Superior temporal gyrus (tissue), 1 donor: ENCODE data around the gene PTPRZ1.

ENCODE experiments used
- DNase-seq: peaks from one replicate; pipeline ENCODE4 v3.0.0-alpha.2; 2016; ENCODE audit errors: extremely low spot score

Gene PTPRZ1

DNA sequence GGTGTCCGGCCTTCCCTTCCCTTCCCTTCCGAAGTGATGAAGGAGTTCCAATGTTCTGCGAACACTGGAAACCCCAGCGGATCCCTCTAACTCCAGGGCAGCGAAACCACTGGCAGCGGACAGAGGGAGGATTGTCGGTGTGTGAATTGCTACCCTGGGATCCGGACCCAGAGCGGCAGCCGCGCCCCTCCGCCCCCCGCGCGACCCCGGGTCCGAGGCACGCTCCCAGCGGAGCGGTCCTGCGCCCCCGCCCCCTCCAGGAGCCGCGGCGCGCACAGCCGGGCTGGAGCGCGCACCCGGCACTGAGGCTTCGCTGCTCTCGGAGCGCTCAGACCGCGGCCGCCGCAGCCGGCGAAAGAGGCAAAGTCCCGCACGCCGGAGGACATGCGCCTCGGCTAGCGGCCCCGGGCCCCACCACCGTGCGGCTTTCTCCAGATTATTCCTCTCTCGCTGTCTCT lies at the start of gene PTPRZ1:
TSS of gene PTPRZ1 (plus strand) at position 331 of the 458 bp plus-strand sequence. CDS start 339 bp downstream, outside the sequence.
- DNase-seq, result peak; percentile 30

DNA sequence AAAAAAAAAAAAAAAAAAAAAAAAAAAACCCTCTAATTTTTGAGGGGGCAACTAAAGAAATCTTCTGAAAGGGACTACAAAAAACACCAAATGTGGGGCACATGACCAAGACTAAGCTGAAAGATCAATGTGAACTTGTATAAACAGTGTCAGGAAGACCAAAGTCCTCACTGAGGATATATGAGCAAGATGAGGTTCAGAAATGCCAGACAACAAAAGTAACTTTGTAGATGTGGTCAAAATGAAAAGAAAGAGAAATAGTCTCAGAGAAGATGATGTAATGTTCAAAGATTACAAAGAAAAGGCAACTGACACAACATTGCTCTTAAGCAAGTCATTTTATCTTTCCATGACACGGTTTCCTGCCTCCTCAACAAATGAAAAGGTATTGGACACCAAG lies 48.7 kb upstream of the PTPRZ1 start:
- no peak for DNase-seq

DNA sequence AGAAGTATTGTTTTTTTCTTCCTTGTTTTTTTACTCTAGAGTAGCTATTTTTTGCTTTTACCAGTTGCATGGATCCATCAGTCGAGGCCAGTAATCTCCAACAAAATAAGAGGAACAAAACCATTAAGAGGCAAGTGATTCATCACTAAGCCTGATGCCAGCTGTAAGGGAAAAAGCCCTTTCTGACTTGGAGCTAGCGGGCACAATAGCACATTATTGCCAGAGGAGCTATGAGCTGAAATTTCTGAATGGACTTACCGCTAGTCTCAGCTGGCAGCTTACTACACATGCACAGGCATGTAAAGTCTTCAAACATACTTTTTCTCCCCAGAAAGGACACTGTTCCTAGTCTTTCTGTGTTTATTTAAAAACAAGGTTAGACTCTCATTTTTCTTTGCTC lies 41.6 kb upstream of the PTPRZ1 start:
- peak; percentile 51 for DNase-seq

DNA sequence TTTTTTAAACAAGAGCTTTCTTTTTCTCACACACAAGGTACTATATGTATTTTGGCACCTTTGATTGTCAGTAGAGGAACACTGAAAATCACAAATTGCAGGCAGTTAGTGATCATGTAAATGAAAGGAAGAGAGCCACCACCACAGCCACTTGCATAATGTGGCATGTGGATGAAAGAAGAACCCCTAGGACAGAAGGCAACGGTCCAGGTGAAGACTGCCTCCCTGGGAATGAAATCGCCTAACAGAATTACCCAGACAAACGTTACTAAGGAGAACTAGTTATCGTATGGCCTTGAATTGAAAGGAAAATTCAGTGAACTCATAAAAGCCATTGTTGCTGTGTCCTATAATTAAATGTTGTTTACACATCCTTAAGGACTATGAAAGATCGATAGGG lies 41.2 kb upstream of the PTPRZ1 start:
- no peak for DNase-seq

DNA sequence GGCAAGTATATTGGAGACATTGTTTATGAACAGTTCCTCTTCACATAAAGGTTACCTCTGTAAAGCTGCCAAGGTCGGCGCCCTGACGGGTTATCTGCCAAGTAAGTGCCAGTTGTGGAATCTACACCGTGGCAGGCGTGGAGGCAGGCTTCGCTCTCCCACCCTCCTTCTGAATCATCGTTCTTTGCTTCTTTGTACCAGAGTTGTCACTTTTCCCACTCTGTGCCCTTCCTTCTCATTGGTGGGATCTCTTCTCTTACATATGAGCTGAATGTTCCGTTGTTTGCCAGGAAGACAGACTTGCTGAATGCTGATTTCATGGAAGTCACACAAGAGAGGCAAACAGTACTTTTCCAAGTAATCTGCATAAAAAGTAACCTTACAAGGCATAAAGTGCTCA lies 40.6 kb upstream of the PTPRZ1 start:
- DNase-seq, result peak; percentile 35

DNA sequence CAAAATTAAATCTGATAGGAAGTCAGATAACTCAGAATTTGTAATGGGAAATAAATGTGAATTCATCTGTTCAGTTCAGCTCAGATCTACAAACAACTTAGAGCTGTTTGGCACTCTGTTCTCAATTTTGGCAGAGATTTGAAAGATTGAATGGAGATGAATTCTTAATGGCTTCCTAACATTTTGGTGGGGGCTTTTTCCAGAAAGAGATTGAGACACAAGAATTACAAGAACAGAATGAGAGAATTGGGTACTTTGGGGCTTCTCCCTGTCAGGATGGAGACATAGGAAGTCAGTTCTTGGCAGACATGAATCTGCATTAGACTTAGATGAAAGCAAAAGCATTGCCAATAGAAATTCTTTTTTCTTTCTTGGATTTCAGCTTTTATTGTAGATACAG lies 39.0 kb upstream of the PTPRZ1 start:
- DNase-seq, result peak; percentile 31

DNA sequence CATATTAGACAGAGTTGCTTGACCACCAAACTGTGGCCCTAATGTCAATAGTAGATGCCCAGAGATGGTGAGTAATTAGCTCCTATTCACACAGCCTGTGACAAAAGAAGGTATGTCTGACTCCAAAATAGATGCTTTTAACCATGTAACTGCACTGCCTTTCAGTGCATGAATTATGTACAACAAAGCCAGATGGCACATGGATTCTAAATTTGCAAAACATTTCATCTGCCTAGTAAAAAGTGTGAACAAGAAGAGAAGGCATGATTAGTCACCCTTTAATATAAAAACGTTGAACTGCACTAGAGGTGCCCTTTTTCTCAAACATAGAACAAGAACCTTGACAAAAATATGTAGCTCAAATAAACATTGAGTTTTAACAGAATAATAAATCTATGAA lies 35.5 kb upstream of the PTPRZ1 start:
- no peak for DNase-seq

DNA sequence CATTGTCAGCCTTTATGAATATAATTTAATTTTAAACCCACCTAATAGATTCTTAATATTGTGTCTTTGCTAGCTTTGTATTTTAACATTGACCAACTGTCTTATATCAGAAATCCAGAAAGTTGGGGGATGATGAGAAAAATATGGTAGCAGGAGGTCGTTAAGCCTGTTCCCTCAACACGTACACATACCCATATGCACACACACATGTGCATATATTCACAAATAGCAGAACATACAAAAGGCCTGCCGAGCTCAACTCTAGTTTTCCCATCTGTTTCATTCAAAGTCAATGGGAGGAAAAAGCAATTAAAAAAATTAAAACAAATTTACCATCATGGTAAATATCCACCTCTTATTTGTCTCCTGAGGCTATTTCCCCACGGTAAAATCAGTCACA lies 25.9 kb upstream of the PTPRZ1 start:
- no peak for DNase-seq

DNA sequence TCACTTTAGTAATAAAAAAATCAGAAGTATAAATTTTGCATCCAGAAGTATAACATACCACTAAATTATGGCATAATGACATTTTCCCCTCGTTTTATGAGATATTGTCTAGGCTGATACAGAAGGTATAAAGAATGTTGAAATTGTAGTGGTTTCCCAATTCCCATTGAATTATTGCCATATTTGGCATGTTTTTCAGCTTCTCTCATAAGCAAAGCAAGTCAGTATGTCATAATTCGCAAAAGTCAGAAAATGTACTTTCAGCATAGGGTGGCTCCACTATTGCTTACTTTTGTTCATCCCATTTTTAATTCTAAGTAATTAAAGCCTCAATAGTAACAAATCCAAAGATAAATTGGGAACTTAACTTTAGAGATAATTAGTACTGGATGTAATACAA lies 19.7 kb upstream of the PTPRZ1 start:
- no peak for DNase-seq

DNA sequence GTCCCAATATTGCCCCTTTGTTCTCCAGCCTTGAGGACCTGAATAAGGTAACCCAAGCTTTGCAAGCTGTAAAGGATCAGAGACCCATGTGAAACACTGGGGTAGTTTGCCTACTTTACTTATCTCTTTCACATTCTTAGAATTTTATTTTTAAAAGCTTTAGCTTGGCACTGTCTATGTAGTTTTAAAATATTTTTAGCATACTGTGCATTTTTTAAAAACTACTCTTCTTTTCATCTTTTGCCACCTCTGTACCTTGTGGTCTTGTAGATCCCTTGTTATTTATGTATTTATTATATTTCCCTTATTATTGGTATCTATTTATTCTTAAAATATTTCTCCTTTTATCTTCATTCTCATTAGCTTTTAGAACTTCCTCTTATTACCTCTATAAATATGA lies 12.0 kb upstream of the PTPRZ1 start:
- DNase-seq, result no peak

DNA sequence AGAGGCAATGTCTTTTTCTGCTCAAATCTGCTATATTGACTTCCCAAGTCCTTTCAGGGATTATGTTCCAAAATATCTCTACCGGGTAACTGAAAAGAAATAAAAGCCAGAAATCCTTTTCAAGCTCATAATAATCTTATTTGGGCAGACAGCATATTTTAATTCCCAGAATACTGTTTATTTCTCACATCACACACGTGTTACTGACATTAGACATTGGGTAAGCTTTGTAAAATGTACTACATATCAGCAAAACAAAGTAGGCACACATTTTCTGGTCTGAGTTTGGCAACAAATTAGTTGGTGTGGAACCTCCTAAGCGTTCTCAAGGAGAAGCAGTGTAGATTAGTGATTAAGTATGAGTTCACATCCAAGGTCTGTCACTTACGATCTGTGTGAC lies 10.4 kb upstream of the PTPRZ1 start:
- DNase-seq, result no peak

DNA sequence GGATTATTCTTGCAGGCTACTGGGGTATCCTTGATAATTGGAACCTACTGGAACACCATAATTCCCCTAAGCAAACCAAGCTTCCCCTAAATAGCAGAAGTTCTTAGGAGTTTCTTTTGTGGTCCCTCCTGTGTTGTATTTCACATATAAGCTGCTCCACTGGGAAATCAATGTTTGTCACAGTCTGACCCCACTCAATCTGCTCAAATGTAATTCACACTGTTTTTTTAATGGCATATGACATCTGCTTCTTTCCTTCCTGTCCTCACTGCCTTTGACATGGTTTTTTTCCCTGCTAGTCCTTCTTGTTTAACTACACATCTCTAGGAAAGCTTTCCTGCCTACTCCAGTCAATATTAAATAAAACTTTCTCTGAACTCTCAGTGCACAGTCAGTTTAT lies 1.8 kb upstream of the PTPRZ1 start:
- peak; percentile 14 for DNase-seq

DNA sequence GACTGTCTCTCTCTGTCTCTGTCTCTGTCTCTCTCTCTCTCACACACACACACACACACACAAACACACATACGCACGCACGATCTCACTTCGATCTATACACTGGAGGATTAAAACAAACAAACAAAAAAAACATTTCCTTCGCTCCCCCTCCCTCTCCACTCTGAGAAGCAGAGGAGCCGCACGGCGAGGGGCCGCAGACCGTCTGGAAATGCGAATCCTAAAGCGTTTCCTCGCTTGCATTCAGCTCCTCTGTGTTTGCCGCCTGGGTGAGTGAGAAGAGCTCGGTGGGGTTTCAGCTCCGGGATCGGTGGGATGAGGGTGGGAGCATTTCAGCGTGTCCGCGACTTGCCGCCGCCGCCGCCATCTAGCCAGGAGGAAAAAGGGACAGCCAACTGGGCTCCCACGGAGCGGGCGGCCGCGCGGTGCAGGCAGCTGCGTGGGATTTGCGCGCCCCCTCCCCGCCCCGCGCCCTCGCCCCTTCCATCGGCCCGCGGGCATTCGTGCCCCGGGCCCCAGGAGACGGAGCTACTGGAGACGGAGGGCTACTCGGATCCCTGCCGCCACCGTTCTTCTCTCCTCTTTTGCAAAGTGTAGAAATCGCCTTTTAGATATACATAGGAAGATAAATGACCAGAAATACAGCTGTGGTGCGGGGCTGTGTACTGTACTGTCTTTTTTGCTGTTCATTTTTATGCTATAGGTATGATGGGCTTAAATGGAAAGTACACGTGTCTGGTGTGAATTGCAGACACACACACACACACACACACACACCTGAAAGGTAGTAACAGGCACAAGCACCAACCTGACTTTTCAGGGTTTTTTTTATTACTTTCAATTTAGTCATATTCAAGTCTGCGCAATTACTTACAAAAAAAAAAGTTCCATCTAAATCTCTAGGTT lies 581 bp downstream of the PTPRZ1 start:
- DNase-seq, result no peak

DNA sequence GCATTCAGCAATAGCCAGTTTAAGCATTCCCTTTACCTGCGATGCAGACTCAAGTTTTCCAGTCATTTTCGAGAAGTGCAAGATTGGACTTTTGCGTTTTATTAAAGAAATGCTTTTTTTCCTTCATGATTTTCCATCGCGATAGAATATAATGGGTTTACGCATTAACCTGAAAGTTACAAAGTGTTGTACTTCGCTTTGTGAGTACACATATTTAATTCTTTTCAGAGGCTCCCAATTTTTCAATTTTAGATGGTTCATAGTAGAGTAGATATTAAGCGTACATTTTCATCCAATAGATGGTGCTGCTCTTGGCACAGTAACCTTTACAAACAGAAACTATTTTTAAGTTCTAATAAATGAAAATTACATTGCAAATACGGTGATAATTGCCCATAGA lies 1.3 kb downstream of the PTPRZ1 start:
- no peak for DNase-seq

DNA sequence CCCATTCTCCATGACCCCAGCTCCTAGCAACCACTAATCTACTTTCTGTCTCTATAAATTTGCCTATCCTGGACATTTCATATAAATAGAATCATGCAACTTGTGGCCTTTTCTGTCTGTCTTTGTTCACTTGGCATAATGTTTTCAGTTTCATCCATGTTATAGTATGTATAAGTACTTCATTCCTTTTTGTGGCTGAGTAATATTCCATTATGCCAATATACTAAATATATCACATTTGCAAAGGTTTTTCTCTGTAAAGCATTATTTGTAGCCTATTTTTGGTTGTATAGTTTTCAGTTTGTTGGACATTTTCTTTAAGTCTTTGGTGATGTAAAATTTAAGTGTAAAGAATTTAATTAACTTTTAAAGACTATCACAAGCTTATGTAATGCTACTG lies 2.2 kb downstream of the PTPRZ1 start:
- no peak for DNase-seq

DNA sequence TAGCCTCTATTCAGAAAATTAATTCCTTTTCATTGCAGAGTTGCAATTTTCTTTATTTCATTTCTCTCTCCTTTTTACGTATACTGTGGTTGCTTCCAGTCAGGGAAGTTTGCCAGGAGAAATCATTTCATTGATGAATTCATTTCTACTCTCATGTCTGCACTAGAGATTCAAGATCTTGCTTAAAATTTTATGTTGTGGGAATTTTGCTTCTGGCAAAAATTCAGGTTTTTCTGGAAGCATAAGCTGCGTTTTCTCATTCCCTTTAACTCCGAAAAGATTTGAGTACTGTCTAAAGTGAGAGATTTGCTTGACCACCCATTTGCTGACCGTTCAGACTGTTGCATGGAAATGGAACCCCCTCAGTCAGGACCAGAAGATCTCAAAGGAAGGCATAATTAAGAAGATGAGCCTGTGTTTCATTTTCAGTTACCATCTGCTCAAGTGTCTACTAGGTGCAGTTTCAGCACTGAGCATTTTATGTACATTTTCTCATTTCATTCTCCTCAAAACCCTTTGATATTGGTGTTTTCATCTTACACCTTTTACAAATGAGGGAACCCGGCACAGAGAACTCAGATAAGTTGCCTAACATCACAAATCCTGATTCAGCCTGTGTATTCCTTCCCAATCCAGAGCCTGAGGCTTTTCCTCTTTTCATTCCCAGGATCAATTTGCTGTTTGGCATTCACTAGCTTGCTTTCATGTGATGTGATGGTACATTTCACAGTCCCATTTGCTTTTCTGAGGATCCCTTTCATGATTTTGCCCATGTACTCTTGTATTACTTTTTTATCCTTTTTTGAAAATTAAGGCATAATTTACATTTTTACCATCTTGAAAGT lies 3.9 kb downstream of the PTPRZ1 start:
- no peak for DNase-seq

DNA sequence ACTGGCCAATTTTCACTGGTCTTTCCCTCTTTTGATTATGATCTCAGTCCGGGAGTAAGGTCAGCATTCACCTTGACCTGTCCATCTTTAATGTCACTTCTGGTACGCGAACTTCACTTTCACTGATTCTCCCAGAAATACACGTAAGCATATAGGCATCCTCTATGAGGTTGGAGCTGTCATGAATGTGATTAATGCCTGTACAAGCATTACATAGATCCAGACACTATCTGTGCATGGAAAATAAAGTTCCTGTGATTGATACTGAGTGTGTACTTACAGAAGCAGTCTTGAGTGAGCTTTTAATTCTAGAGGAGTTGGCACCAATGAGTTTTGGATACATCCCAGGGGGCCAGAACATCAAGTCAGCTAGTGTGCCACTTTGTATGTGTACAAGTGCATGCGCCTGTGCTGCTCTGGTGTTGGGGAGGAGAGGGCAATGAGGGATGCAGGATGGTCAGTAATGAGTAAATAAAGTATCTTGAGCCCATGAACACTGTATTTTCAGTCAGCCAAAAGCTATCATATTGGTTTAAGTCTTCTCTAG lies 6.0 kb downstream of the PTPRZ1 start:
- DNase-seq, result no peak

DNA sequence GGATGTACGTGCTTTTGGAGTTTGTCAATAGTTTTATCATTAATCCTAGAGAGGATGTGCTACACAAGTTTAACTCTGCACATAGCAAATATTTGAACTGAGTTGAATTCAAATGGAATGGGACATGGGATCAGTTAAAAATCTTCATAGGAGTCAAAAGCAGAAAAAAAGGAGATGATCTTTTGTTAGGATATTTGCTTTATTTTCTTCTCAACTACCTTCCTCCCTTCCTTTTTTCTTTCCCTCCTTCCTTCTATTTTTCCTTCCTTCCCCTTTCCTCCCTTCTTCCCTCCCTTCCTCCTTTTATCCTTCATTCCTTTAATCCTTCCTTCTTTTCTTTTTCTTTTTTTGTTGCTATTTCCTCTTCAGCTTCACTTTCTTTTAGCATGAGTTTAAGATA lies 6.6 kb downstream of the PTPRZ1 start:
- no peak for DNase-seq

DNA sequence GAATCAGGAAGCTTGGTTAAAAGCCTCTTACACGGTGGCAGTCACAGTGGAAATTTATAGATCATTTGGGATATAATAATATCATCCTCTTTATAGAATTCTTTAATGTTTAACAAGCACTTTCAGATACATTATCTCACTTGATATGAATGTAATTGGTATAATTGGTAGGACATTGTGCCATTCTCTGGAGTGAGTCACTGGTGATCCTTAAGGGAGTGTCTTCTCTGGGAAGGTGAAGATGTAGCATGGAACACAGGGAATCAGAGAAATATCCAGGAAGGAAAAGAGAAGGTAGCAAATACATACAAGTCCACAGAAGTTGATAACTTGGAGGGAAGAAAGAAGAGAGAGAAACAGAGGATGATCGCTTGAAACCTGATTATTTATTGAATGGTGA lies 9.8 kb downstream of the PTPRZ1 start:
- no peak for DNase-seq

DNA sequence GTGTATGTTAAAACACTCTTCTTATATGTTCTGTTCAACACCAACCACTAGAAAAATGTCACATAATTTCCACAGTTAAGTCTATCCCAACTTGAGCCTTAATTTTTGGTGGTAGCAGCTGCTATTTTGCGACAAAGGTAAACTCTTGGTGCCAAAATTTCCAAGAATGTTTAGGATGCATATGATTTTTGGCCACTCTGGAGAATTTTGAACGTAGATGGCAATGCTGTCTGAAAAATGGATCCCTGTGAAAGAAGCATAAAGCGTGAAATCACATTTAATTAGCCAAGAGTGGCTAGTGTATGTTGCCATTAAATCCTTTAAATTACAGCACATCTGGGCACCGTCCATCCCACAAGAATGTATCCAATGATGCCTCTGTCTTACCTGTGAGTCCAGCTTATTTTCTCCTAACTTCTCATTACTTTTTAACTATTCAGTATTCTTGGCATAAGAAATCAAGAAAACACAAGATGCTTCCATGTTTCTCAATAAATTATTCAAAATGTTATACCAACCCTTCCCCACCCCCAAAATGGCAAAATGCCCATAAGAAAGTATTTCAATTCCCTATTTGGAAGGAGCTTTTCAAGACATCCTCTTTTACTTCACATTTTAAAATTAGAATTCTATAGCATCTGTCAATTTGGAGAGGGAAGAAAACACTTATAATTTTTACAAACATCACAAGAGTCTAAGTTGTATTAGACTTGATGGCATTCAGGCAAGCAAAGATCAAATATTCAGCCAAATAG lies 12.4 kb downstream of the PTPRZ1 start:
- DNase-seq, result no peak

DNA sequence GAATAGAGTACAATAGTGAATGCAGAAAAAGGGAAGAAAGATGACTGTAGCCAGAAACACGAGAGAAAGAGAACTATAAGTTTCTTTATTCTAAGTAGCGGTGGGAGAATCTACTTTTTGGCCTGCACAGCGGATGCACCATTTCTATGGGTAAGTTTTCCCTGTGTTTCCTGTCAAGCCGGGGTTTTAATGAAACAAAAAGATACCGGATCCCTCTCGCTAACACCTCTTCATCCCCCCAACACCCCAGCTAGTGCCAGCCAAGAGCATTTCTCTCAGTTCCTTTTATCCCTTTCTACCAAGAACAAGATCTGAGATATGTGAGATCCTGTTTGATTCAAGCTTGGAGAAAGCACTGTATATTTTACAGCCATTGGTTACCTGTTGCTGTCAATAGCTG lies 14.7 kb downstream of the PTPRZ1 start:
- no peak for DNase-seq

DNA sequence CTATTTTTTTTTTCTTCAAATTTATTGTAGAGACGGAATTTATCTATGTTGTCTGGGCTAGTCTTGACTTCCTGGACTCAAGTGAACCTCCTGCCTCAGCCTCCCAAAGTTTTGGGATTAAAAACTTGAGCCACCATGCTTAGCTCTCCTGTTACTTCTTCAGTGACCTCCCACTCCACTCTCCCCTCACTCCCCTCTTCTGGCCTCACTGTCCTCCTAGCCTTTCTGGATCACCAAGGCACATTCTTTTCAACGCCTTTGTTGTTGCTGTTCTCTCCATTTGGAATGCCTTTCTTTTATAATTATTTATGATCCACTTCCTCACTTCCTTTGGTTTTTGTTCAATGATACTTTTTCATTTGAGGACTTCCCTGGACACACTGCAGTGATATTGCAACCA lies 17.9 kb downstream of the PTPRZ1 start:
- no peak for DNase-seq
